Fibroblast of villous mesenchyme (primary cell): ENCODE results near the gene CLDN24. TPM values are rescaled to one million over a fixed set of nuclear protein-coding genes. Genes with fewer than 3 reads are reported as not detected.
"Not testable (repeated sequence)": the region's sequence is repeated elsewhere in the genome, so short reads cannot be mapped to it uniquely, and the experiment has no call there.

ENCODE experiments used
- DNase-seq: peaks from one replicate; pipeline ENCODE4 v3.0.0-alpha.2; 2010; ENCODE audit warnings: low read depth
- H3K4me3 ChIP-seq: 2 replicates; pipeline ENCODE4 v1.5.1; 2011; ENCODE audit warnings: low read depth, mild to moderate bottlenecking, low read length
- CTCF ChIP-seq: IDR thresholded peaks from 2 replicates; pipeline ENCODE4 v1.5.1; 2012; ENCODE audit warnings: low read depth, mild to moderate bottlenecking, low read length; ENCODE audit not compliant: insufficient read depth
- total RNA-seq: library from RNA; depleted of rRNA; stranded (reverse); fragments of >200 nt; gene quantifications from 2 replicates; pipeline ENCODE4 v1.2.3, GENCODE V29; 2012

CLDN24 gene
- total RNA-seq, 1 donor, result not detected

GRCh38 chr4:183324619-183325018 lies 2.4 kb upstream of the CLDN24 start:
- DNase-seq, result no peak
- no peak overlapping the region for H3K4me3 ChIP-seq
- TF ChIP-seq CTCF, result no peak

- not testable (repeated sequence) for DNase-seq, H3K4me3 ChIP-seq
Measured at GRCh38 chr4:183324056-183324455, 1.8 kb upstream of the CLDN24 start.

DNA sequence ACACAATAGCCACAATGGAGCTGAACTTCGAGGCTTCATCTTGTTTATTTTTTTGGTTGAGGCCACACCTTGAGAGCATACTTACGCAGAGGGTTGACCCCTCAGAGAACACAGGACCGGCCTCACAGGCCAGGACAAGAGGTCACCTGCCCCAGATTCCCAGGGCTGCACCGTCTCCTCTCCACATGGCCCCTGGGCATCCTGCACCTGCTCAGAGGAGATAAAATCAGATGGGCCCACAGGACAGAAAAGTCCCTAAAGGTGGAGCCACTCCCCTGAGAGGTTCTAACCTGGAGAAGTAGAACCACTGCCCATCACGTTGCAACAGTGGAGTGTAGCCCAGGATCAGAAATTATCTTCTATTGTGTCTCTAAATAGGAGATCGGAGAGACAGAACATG lies 1.1 kb upstream of the CLDN24 start:
- no peak overlapping the region for H3K4me3 ChIP-seq
- no peak for TF ChIP-seq CTCF
- no peak for DNase-seq

DNA sequence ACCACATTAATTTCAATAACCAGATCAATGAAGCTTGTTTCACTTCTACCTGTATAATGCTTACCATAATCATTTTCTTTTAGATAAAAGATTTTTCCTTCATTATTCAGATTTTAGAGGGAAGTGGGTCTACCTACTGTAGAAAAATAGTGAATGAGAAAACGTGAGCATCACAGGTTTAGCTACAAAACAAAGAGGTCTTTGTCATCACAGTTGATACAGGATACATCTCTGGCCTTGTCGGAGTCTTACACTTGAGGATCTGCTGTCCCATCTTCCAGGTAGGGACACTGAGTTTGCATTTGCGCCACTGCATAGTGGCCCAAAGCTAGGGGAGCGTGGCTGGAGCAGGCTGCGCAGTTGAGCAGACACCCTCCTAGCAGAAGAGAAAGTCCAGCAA lies 710 bp downstream of the CLDN24 start:
- H3K4me3 ChIP-seq, result no peak overlapping the region
- no peak for TF ChIP-seq CTCF
- DNase-seq, result no peak

DNA sequence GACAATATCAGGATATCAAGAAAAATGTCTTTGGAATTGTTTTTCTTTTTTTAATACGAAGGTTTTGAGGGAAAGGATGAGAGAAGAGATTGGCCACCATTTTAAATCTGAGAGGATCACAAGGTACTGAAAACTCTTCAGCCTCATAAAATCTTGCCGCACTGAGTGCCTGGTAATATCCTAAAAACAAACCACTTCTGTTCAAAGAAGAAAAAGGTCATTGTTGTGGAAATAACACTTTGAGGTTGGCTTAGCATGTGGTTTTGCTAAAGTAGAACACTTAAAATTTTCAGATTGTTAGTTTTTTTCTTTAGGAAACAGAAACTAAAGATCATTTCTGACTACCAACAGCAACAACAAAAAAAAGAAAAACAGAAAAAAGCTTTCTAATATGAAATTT lies 1.1 kb downstream of the CLDN24 start:
- no peak for TF ChIP-seq CTCF
- H3K4me3 ChIP-seq, result no peak overlapping the region
- DNase-seq, result no peak

- TF ChIP-seq CTCF, result no peak
- H3K4me3 ChIP-seq, result no peak within 1 kb of the TSS
- DNase-seq, result no peak
Measured at GRCh38 chr4:183320211-183321059, 1.8 kb downstream of the CLDN24 start, which contains the start of gene CLDN22. TSS of gene CLDN22 (minus strand) at chr4:183320276. CDS start at chr4:183320218, 58 bp downstream.

GRCh38 chr4:183318656-183319055 lies 3.6 kb downstream of the CLDN24 start:
- TF ChIP-seq CTCF, result no peak
- no peak overlapping the region for H3K4me3 ChIP-seq
- DNase-seq, result no peak
